Measurements from ENCODE around the gene AP3M1.
A peak's percentile ranks its signal among the peaks of the same experiment; 100 is the strongest.

Gene AP3M1

DNA sequence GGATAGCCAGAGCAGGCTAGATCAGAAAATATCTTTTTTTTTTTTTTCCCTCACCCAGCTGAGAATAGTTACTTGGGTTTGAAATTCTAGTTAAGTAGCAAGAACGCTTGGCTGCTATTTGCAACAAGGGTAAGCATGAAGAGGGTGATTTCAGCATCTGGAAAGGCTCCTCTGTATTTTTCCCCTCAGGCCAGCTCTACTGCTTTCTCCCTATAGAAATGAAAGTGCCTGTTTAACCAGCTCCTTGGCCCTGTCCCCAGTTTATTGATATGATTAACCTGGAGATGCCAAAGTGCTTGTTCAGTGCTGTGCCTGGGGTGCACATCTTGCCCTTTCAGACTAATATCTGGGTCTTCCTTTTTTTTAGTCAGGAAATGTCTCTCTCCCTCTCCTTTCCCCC, 37.1 kb downstream of the AP3M1 start:
- no peak for DNase-seq

DNA sequence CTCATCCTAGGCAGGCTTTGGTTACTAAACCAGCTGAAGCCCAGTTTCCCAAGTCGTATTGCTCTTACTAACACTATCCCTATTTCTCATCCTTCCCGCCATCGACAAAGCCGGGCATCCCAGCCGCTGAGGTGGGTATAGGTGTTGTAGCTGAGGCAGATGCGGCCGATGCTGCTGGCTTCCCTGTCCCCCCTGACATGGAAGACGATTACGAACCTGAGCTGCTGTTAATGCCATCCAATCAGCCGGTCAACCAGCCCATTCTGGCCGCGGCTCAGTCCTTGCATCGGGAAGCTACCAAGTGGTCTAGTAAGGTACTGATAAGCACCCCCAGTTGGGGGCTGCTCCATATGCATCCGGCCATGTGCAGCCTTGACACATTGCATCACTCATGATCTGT, 38.8 kb downstream of the AP3M1 start:
- no peak for DNase-seq

GRCh38 chr10:74110120-74110519, 40.5 kb downstream of the AP3M1 start:
- no peak for DNase-seq

DNA sequence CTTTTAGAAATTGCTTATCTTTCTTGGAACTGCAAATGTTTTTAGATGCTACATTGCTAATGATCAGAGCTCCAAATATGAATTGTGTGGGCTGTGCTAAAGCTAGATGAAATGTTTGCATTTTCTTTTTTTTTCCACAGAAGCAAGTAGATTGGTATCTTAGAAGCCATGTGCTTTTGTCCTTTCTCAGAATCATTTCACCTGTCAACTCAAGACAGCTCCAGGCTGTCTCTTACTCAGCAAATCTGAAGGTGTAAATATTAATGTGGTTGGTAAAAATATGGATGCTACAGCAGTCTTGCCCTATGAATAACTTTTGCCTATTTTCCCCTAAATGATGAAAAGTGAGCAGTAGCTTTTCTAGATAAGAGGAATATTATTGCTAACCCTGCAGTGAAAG, 41.2 kb downstream of the AP3M1 start:
- no peak for DNase-seq

GRCh38 chr10:74107391-74107790, 43.2 kb downstream of the AP3M1 start:
- no peak for DNase-seq

GRCh38 chr10:74104996-74105395, 45.6 kb downstream of the AP3M1 start:
- DNase-seq: no peak

DNA sequence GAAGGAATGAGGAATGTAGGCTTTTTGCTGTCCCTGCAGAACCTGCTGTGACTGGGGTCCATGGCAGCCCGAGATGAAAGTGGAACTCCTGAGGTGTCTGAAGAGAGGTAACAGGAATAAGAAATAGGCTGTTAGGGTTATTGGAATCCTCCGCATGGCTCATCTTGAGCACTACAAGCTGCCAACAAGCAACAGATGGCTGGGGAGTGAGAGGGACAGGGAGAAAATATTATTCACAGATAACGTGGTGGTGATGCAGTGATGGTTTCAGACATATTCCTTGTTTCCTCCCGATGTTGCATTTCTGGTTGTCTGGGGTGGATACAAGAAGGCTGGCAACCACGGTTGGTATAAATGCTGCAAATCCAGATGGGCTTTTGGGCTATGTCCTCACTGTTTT, 46.1 kb downstream of the AP3M1 start:
- DNase-seq: no peak

- DNase-seq: no peak
These were observed 46.9 kb downstream of the AP3M1 start for GRCh38 chr10:74103560-74104258.

DNA sequence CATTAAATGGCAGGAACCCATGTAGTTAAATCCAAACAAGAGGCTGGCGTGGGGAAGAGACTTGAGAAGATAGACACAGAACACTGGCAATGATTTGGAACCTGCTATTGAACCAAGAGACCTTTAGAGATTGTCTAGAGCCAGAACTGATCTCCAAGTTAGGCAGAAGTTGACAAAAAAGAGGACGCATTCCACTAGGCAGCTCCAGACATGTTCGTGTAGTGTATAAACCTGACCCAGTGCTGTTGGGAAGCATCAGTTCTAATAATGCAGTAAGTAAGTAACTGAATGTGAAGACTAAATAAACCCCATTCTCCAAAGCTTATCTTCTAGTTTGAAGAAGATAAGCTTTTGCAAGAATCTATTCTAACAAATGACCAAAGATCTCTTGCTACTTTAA, 50.8 kb downstream of the AP3M1 start:
- DNase-seq: no peak

DNA sequence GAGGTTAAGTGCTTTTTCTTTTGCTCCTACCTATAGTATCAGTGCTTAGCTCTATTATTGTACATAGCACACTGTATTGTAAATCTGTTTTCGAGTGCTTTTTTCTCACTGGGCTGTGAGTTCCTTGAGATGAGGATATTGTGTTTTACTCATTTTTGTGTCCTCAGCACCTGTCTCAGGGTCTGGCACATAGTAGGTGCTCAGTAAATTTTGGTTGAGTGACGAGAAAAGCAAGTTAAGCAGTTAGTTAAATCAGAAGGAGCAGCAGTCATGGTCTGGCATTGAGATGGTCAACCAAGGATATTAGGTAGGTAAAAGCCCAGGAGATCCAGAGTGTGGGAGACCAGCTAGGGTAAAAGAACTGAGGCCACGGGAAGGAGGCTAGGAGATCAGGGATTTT, 51.2 kb downstream of the AP3M1 start:
- no peak for DNase-seq

DNA sequence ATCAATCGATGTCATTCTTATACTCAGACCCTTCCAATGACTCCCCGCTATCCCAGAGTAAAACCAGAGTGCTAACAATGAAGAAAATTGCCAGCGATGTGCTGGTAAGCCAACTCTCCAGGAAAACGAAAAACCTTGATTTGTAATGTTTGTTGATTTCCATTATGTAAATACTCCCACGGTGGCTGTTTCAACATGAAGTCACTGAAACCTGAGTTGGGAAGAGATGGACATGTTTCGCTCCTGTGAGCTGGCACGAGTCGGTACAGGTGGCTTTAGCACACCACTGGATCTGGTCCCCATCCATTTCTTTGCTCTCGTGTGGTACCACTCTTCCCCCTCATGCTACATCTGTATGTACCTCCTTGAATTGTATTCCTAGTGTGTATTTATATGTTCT, 52.9 kb downstream of the AP3M1 start:
- no peak for DNase-seq

- no peak for DNase-seq
These were observed 53.9 kb downstream of the AP3M1 start for GRCh38 chr10:74096777-74097176.

DNA sequence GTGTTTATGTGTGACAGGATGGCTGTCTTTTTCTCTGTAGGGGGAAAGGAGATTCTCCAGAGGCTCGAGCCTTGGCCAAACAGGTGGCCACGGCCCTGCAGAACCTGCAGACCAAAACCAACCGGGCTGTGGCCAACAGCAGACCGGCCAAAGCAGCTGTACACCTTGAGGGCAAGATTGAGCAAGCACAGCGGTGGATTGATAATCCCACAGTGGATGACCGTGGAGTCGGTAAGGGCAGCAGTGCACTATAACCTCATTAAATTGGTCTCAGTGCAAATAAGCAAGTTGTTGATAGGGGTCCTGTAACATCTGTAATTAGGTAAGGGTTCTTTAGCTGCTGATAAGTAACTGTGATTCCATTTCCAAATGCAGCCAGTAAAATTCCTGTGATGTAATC, 56.4 kb downstream of the AP3M1 start:
- no peak for DNase-seq

DNA sequence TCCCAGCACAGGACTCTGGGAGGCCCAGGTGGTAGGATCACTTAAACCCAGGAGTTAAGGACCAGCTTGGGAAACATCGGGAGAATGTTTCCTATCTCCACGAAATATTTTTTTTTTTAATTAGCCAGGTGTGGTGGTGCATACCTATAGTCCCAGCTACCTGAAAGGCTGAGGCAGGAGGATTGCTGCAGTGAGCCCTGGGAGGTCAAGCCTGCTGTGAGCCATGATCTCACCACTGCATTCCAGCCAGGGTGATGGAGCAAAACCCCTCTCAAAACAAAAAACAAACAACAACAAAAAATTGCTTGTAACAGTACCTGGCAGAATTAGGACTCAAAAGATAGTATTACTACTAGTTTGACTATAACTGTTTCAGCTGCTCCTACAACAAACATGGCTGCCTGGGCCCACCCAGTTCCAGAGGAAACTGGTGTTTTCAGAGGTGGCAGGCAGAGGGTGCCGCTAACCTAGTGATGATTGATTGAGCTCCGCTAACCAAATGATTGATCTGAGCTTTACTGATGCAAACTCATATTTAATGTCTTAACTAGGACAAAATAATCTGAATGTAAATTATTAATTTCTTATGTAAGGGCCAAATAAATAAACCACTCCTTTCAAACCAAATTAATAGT, 57.0 kb downstream of the AP3M1 start:
- no peak for DNase-seq

DNA sequence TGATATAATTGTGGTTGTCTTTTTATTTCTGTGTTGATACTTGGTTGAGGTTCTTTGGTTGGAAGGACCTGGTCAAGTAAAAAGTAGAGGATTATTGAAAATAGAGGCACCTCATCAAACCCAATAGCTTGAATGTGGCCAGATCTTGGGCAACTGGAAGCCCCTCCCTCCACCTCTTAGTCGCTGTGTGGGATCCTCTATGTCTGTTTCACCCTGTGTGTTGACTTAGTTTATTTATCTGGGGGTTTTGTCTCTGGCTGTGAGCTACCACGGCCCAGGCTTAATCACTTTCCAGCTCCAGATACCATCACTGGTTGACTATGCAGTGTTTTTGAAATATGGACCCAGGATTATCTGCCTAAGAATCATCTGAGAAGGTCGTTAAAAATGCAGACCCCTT, 58.3 kb downstream of the AP3M1 start:
- no peak for DNase-seq

DNA sequence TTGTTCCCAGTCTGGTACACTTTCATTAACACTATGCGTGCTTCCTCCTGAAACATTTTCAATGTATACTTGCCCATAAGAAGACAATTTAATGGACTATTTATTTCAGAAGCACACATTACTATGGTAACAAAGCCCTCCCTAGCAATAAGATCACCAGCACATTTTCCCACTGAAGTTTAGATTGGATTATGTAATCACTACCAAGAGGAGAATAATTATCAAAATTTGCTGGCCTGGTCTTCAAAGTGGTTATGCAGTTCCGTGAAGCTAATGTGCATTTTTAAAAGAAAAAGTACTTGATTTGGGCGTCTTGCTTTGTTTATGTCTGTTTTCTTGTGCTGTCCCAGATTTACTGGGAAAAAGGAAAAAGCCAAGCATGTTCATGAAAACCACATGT, 61.9 kb downstream of the AP3M1 start:
- DNase-seq: no peak

DNA sequence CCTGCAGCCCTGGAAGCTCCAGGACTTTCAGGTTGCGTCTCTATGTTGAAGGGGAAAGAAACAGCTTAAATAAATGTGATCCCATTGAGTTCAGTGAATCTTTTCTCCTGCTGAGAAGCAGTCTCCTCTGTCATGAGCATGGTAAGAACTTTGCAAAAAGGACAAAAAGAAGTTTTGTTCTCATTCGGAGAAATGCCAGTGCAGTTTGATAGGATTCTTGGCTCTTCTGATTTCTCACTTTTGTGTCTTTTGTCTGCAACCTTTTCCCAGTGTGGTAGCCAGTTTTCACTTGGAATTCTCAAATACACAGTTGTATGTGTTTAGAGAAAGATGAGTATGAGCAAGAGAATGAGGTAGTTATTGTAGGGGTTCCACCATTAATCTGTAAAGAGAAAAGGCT, 64.3 kb downstream of the AP3M1 start:
- no peak for DNase-seq

- peak; percentile 42 for DNase-seq
These were observed 65.7 kb downstream of the AP3M1 start for GRCh38 chr10:74084955-74085354.

- DNase-seq: no peak
These were observed 67.3 kb downstream of the AP3M1 start for GRCh38 chr10:74083304-74083703.

DNA sequence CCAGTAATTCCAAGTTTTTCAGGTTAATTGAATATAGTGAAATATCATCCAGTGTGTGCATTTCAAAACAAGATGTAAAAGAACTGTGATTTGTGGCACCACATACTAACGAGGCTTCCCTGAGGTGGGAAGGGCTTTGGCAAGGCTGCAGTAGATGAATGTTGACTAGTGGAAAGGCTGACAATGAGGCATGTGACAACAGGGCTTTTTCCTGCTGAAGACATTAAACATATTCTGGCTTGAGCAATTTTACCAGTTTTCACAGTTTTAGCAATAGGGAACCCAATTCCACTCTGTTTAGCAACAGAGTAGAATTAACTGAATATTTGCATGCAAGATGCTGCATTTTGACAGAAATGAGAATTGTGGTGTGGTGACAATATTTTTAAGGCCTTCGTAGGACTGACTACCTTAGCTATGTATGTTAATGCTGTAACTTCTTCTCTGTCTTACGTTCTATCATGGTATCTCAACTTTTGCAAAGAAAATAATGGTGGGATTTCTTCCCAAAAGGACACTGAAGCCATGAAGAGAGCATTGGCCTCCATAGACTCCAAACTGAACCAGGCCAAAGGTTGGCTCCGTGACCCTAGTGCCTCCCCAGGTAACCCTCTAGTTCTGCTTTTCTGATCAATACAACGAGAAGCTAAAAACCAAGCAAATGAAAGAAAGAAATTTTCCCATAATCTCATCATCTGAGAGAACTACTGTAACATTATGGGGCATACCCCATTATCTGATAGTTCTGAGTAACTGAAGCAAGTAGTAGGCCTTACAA, 68.5 kb downstream of the AP3M1 start:
- peak; percentile 81 for DNase-seq

DNA sequence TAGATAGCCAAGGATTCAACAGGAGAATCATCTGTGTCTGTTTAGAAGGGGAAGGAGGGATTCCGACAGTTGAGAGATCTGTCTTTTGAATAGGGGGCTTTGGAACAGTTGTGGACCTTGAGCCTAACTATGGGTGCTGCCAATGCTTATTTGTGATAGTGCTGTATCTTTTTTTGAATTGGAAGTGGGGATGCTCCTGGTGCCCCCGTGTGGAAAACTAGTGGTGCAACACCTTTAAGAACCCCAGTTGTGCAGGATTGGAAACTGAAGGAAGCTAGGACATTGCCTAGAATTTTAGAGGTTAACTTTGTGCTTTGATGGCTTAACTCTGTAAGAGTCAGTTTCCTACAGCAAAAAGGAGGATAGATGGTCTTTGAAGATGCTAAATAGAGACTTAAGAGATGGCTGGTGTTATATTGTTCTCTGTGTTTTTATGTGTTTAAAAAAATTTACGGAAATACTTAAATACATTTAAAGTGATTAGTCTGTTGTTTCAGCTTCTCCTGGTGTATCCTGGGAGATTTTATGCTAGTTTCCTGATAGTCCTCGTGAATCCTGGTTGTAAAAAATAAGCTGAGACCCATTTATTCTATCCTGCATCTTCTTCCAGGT, 69.3 kb downstream of the AP3M1 start:
- peak; percentile 62 for DNase-seq

DNA sequence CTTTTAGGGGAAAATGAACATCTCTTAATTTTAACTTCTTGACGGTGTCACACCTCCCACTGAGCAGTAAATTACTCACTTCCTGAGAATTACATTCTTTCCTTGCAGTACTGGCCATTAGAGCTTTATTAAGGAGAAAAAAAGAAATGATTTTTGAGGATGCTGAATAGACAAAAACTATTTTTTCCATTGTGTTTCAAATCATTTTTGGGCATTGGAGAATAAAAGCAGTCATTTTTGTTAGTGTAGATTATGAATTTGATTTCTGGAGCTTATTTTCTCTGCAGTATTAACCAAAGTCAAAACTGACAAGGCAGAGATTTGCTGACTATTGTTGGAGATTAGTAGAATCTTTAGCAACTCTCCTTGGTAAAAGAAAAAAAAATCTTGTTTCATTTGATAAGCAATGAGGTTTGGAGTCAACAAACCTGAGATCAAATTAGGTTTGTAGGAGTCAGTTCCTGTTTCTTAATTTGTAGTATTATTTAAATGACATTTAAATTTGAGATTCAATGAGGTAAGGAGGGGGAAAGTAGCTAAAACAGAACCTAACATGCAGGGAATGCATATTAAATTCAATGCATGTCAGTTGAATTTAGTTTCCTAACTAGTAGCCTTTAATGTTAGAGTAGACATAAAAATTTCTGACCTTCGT, 70.6 kb downstream of the AP3M1 start:
- peak; percentile 30 for DNase-seq

Data from inflammatory macrophage treated with lipopolysaccharide for 4 hours (primary cell).